ENCODE measurements around the gene TUB. TPM values are rescaled to one million over a fixed set of nuclear protein-coding genes. Genes with fewer than 3 reads are reported as not detected.

The TUB gene
- total and polyA plus RNA-seq, 2 donors from 2014 or later: 5.9 to 6.8 TPM

- DNase-seq (peak in 3 of 5 donors; percentile 51 to 69 (median 57)), FAIRE-seq (no peak)
- intact Hi-C loops (cut with DNase I): no loop called here
- no peaks in the 10 kb centered on the region for H3K36me3 ChIP-seq (ENCODE audit: control insufficient read depth in 2 of 3, insufficient read depth in 3 of 3, low read length in 3 of 3)
- H3K9ac ChIP-seq (ENCODE audit: low read length in 3 of 3): no peak overlapping the region
- no peaks in the 10 kb centered on the region for H3K27me3 ChIP-seq (ENCODE audit: control insufficient read depth, insufficient read depth, low read length)
- H3K9me3 ChIP-seq (ENCODE audit: control insufficient read depth in 2 of 3, insufficient read depth in 1 of 3, low read length in 3 of 3): no peaks in the 10 kb centered on the region
- H3K4me3 ChIP-seq (ENCODE audit: low read length in 3 of 3): no peak overlapping the region
- H3K27ac ChIP-seq (ENCODE audit: low read depth in 2 of 2, low read length in 2 of 2): no peak overlapping the region
- no peak for TF ChIP-seq CTCF (IDR thresholded peaks at IDR 0.05; ENCODE audit: borderline replicate concordance, extremely low read depth, insufficient read depth)
- peaks cover 0 to 26% (median 13%) of the 10 kb centered on the region in 3 donors for H3K4me1 ChIP-seq (ENCODE audit: control insufficient read depth in 2 of 3, insufficient read depth in 2 of 3, low read depth in 1 of 3, low read length in 3 of 3)
Measured at GRCh38 chr11:8083871-8084281, 2.9 kb downstream of the TUB start.

GRCh38 chr11:8084352-8084751, 3.3 kb downstream of the TUB start:
- TF ChIP-seq CTCF (IDR thresholded peaks at IDR 0.05; ENCODE audit: borderline replicate concordance, extremely low read depth, insufficient read depth): no peak
- DNase-seq (no peak), FAIRE-seq (no peak)
- Histone ChIP-seq H3K27ac (ENCODE audit: low read depth in 2 of 2, low read length in 2 of 2) (no peak overlapping the region), H3K4me1 (ENCODE audit: control insufficient read depth in 2 of 3, insufficient read depth in 2 of 3, low read depth in 1 of 3, low read length in 3 of 3) (peaks cover 0 to 26% (median 13%) of the 10 kb centered on the region in 3 donors), H3K27me3 (ENCODE audit: control insufficient read depth, insufficient read depth, low read length) (no peaks in the 10 kb centered on the region), H3K9me3 (ENCODE audit: control insufficient read depth in 2 of 3, insufficient read depth in 1 of 3, low read length in 3 of 3) (no peaks in the 10 kb centered on the region), H3K9ac (ENCODE audit: low read length in 3 of 3) (no peak overlapping the region), H3K4me3 (ENCODE audit: low read length in 3 of 3) (no peak overlapping the region), H3K36me3 (ENCODE audit: control insufficient read depth in 2 of 3, insufficient read depth in 3 of 3, low read length in 3 of 3) (no peaks in the 10 kb centered on the region)
- intact Hi-C loops (cut with DNase I): no loop called here

GRCh38 chr11:8085011-8085645, 4.1 kb downstream of the TUB start:
- Histone ChIP-seq H3K27me3 (ENCODE audit: control insufficient read depth, insufficient read depth, low read length) (no peaks in the 10 kb centered on the region), H3K9me3 (ENCODE audit: control insufficient read depth in 2 of 3, insufficient read depth in 1 of 3, low read length in 3 of 3) (no peaks in the 10 kb centered on the region), H3K4me1 (ENCODE audit: control insufficient read depth in 2 of 3, insufficient read depth in 2 of 3, low read depth in 1 of 3, low read length in 3 of 3) (peaks cover 0 to 26% (median 13%) of the 10 kb centered on the region in 3 donors), H3K4me3 (ENCODE audit: low read length in 3 of 3) (no peak overlapping the region), H3K36me3 (ENCODE audit: control insufficient read depth in 2 of 3, insufficient read depth in 3 of 3, low read length in 3 of 3) (no peaks in the 10 kb centered on the region), H3K9ac (ENCODE audit: low read length in 3 of 3) (no peak overlapping the region), H3K27ac (ENCODE audit: low read depth in 2 of 2, low read length in 2 of 2) (no peak overlapping the region)
- DNase-seq (no peak), FAIRE-seq (no peak)
- intact Hi-C loops (cut with DNase I): no loop called here
- no peak for TF ChIP-seq CTCF (IDR thresholded peaks at IDR 0.05; ENCODE audit: borderline replicate concordance, extremely low read depth, insufficient read depth)

All from kidney (tissue), 14 donors.